GM19099 (cell line): Measurements from ENCODE around the gene GTF2H1.
A peak's percentile ranks its signal among the peaks of the same experiment; 100 is the strongest.

ENCODE experiments used
- POLR2A ChIP-seq: IDR thresholded peaks from 3 replicates; pipeline ENCODE4 v1.6.1; 2011; ENCODE audit warnings: low read depth; ENCODE audit not compliant: insufficient read length; ENCODE audit errors: extremely low read depth

Gene GTF2H1

DNA sequence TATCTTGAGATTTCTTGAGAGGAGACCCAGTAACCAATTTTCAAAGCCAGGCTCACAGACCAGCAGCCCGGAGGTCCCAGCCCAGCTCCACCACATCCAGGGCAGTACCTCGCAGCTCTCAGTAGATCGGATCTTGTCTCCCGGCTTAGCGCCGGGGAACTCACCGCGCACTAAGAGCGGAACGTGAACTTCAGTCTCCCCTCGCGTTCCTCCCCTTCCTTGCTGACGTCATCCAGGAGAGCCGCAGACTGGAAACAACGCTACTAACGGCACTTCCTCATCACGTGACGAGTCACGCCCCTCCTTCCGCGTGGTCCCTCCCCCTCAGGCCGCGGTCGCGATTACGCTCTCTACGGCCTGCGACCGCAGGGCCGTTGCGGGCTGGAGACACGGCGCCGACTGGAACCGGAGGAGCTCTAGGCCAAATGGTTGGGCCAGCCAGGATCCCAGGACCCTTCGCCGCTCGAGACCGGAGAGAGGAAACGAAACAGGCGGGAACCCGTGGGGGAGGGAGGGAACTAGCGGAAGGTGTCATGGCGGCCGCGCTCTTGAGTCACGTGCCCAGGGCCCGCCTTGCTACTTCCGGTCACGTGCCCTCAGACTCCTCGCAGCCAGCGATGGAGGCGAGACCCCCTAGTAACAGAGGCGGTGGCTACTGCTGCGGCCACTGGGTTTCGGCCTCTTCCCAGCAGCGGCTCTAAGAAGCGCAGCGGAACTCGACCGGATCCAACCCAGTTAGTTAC lies at the start of gene GTF2H1, which contains the start of gene HPS5:
Gene GTF2H1 (plus strand): TSS at position 599 of the 743 bp plus-strand sequence. CDS start 10,508 bp downstream, outside the sequence.
Gene HPS5 (minus strand): TSS at position 172 of the 743 bp plus-strand sequence. CDS start 4,282 bp downstream, outside the sequence.
- TF ChIP-seq POLR2A = peak; percentile 99

DNA sequence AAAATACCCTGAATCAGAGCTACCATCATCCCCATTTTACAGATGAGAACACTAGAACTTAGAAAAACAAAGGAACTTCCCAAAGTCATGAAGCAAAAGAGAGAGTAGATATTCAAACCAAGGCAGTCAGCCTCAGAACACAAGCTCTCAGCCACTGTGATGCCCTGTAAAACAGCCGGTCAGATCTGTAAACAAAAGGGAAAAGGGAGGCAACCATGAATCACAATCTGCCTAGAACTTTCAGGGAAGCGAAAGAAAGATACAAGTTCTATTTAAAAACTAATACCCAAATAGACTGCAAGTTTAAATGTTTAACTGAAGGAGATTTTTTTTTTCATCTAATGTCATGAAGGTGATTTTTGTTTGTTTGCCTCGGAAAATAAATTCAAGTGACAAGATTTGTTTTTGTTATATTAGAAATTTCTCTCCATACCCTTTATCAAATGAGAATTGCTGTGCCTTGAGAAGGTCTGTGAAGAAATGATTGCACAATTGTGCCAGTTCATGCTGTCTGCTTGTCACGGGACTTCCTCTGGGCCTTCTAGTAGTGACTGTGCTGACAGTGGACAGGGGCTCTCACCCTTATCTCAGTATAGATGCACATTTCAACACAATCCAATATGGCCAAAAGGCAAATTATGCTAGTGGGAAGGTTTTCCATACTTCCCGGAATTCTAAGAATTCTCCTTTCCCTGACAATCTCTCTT lies 44.6 kb upstream of the GTF2H1 start:
- no peak for TF ChIP-seq POLR2A

DNA sequence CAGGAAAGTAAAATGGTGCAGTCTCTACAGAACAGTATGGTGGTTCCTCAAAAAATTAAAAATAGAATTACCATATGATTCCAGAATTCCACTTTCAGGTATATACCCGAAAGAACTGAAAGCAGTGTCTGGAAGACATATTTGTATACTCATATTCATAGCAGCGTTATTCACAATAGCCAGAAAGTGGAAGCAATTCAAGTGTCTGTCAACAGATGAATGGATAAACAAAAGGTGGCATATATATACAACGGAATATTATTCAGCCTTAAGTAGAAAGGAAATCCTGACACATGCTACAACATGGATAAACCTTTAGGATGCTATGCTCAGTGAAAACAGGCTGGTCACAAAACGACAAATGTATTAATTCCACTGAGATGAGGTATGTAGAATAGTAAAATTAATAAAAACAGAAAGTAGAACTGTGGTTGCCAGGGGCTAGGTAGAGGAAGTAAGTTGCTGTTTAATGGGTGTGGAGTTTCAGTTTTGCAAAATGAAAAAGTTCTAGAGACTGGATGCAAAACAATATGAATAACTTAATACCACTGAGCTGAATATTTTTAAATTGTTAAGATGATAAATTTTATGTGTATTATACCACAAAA lies 41.8 kb upstream of the GTF2H1 start:
- TF ChIP-seq POLR2A = no peak

DNA sequence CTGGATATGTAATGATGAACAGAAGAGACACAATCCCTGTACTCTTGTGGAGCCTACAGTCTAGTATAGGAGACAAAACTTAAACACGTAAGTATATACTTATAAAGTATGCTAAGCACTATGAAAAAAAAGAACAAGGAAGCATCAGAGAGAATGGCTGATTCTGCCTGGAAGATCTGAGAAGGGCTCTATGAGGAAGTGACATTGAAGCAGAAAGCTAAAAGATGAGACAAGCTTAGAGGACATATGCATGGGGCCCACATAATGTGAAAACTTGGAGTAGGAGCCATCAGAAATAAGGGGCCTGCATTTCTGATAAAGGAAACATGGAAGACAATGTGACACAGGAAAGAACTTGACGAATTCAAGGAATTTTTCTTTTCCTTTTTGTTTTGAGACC lies 39.7 kb upstream of the GTF2H1 start:
- TF ChIP-seq POLR2A = no peak

DNA sequence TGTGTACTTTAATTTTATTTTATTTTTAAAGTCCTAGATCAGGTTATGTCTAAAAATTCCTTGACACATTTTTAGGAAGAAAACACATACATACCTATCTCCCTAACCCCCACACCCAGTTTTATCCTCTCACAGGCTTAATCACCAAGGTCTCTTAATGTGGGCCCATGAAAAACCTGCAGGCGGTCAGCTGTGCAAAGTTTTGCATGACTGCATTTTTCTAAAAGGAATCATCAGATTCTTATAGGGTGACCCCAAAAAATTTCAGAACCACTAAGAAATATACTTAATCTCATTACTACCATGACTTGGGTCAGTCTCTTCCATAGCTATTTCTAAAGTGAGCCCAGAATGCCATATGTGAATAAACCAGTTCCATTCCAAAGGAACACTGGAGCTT lies 36.5 kb upstream of the GTF2H1 start:
- TF ChIP-seq POLR2A = no peak

DNA sequence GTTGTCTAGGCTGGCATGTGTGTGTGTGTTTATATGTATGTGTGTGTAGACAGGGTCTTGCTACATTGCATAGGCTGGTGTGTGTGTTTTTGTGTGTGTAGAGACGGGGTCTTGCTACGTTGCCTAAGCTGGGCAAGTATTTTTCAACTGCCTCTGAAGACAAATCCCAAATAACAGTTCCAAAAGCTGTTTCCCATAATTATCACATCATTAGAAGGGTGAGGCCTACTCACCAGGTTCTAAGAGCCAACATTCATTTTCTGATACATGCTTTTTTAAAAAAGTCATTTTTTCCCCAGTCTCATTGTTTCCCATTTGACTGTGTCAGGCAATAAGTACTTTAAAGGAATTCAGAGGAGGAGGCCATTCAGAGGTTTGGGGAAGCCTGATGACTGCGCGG lies 33.5 kb upstream of the GTF2H1 start:
- no peak for TF ChIP-seq POLR2A

DNA sequence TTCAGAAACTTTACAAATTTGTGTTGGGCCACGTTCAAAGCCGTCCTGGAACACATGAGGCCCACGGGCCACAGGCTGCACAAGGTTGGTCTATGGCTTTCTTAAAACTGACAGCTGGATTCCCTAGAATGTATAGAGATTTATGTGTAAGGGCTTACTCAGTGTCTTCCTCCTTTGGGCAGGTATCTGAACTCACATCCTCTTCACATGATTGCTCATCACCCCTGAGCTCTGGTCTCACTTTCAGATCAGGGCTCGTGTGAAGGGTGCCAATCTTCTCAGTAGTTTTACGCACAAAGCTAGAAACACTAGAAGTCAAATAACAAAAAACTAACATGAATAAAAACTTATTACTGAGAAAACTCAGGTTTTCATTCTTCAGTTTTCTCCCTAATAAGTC lies 27.5 kb upstream of the GTF2H1 start:
- TF ChIP-seq POLR2A = no peak

DNA sequence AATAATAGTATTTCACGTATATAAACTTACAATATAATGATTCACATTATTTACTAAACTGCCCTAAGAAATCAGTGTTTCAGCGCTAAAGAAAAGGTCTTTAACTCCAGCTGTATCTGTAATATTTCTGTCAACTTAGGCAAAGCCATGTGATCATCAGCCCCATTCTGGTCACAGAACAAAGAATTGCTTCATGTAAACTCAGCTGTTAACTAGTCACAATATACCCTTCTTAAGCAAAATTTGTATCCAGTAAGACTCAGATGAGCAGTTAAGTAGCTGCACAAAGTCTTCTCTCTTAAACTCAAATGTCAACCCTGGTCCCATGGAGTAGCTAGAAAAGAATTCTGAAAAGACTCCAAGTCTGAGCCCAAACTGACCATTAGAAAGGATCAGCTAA lies 27.1 kb upstream of the GTF2H1 start:
- no peak for TF ChIP-seq POLR2A

DNA sequence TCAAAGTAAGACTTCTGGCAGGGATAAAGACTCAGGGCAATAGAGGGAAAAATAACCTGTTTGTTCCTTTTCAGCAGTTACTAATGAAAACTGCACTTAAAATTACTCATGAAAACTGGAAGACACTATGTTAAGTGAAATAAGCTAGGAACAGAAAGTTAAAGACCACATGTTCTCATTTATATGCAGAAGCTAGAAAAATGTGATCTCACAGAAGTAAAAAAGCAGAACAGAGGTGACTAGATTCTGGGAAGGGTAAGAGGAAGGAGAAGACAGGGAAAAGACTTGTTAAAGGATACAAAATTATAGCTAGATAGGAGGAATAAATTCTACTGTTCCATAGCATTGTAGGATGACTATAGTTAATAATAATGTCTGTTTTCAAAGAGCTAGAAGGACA lies 22.6 kb upstream of the GTF2H1 start:
- TF ChIP-seq POLR2A = no peak

DNA sequence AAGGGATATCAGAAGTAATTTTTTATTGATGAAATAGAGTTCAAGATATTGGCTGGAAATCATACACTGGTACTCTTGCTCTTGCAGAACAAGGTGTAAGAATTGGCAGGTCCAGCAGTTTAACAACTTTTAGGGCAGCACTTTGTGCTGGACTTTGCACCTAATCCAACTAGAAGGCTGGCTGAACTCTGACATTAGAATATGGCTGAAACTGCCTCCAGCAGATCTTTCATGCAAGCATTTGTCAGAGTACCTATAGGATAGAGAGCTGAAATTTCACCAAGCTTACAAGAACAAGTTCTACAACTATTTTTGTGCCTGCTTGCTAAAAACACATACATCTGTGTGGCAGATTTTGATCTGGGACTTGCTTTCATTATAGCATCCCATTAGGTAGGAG lies 17.6 kb upstream of the GTF2H1 start:
- TF ChIP-seq POLR2A = no peak

DNA sequence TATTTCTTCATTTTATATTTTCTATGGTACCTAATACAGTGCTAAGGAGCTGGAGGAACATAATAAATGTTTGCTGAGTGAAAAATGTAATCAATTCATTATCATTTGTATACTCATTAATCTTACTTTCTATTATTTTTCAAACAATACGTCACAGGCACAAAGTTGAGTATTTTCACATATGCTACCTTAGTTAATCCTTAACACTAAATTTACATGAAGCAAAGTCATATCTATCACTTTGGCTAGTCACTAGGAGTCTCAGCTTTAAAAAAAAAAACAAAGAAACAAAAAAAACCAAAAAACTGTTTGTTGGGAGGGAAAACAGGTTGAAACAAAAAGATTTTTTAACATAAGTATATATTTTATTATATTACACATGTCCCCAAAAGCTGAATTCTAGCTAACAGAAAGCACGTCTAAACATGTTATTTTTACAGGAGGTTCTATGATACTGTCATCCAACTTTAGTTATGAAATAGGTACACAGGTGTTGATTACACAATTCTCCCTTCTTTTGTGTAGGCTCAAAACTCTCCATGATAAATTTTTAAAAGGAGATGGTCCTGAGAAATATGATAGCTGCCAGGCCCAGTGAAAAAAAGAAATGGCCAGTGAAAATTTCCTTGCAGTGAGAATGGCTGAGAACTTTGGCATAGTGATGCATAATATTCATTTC lies 14.8 kb upstream of the GTF2H1 start:
- no peak for TF ChIP-seq POLR2A

DNA sequence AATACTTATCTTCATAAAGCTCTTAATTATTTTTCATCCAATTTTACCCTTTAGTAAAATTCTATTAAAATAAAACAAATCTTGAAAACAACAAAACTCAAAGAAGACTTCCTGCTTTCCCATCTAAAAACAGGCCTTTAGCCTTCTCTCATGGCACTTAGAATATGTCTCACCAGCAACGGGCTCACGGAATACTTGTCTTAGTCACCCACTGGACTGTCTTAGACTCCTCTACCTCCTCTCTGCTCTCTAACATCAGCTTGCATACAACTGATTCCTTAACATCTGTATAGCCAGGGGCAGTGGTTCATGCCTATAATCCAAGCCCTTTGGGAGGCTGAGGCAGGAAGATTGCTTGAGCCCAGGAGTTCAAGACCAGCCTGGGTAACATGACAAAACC lies 14.1 kb upstream of the GTF2H1 start:
- TF ChIP-seq POLR2A = no peak

DNA sequence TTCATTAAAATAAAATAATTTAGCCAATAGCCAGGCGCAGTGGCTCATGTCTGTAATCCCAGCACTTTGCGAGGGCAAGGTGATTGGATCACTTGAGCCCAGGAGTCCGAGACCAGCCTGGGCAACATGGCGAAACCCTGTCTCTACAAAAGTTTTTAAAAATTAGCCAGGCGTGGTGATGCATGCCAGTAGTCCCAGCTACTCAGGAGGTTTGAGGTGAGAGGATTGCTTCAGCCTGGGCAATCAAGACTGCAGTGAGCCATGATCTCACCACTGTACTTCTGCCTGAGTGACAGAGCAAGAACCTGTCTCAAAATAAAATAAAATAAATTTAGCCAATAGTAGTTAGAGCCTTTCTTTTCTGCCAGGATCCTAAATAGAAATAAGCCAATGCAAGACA lies 12.7 kb upstream of the GTF2H1 start:
- TF ChIP-seq POLR2A = no peak

DNA sequence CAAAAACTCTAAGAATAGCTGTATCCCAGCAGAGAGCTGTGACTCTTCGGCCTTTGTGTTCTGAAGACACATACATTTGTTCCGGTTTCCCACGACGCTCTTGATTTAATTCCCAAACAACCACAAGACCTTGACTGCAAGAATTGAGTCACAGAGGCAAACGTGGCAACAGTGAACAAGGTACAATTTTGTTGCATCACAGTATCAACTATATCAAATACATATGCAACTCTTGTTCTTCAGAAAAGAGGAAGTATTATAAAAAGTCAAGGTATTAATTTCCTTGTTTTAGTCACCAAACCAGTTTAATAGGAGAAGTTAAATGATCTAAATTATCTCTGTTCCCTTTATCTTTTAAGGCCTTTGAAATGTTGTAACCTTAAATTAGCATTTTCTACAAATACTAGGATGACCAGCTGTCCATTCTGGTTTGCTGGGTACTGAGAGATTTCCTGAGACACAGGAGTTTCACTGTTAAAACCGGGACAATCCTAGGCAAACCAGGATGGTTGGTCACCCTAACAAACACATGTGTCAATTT lies 11.5 kb upstream of the GTF2H1 start:
- no peak for TF ChIP-seq POLR2A

DNA sequence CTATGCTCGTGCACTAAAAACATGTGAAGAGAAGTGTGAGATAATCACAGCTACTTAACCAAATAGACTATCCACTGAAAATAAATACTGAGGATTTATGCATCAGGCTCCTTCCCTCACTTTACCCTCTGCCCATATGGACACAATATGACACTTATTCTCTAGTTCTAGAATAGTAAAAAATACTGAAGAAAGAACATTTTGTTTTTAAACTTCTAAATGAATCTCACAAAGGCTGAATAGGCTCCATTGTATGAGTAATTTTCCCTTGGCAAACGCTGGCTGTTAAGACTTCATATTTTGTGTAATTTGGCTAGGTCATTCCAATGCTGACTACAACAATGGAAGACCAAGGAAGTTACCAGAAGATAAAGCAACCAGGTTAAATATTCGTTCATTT lies 10.4 kb upstream of the GTF2H1 start:
- no peak for TF ChIP-seq POLR2A
